Stimulated activated CD4-positive, alpha-beta T cell treated with anti-CD3 and anti-CD28 coated beads, Interleukin-12 subunit alpha, Interleukin-12 subunit beta, amount 100 ng/mL, for 24 hours (primary cell): ENCODE data around the gene ACADL.
"Not testable (repeated sequence)": the region's sequence is repeated elsewhere in the genome, so short reads cannot be mapped to it uniquely, and the experiment has no call there.

Experiments
- DNase-seq, 2 experiments: peaks; one replicate each; pipeline ENCODE4 v3.0.0-alpha.2; 2020; ENCODE audit warnings: low read depth in 2 of 2

The ACADL gene

GRCh38 chr2:210203147-210203546 lies 22.1 kb downstream of the ACADL start:
- no peak for DNase-seq

- no peak for DNase-seq
These were observed 25.4 kb downstream of the ACADL start for GRCh38 chr2:210199854-210200253.

GRCh38 chr2:210199186-210199765 lies 26.0 kb downstream of the ACADL start:
- no peak for DNase-seq

- no peak for DNase-seq
These were observed 26.9 kb downstream of the ACADL start for GRCh38 chr2:210198326-210198725.

- no peak for DNase-seq
These were observed 27.5 kb downstream of the ACADL start for GRCh38 chr2:210197720-210198119.

GRCh38 chr2:210195101-210195852 lies 30.0 kb downstream of the ACADL start:
- no peak for DNase-seq

- no peak for DNase-seq
These were observed 34.9 kb downstream of the ACADL start for GRCh38 chr2:210190345-210190744.

GRCh38 chr2:210189452-210190138 lies 35.7 kb downstream of the ACADL start:
- DNase-seq: no peak

- DNase-seq: no peak
These were observed 36.5 kb downstream of the ACADL start for GRCh38 chr2:210188755-210189154.

GRCh38 chr2:210188190-210188589 lies 37.1 kb downstream of the ACADL start:
- no peak for DNase-seq

GRCh38 chr2:210183936-210184335 lies 41.3 kb downstream of the ACADL start:
- not testable (repeated sequence) for DNase-seq

- DNase-seq: not testable (repeated sequence)
These were observed 43.6 kb downstream of the ACADL start for GRCh38 chr2:210181606-210182088.

- DNase-seq: not testable (repeated sequence)
These were observed 44.1 kb downstream of the ACADL start for GRCh38 chr2:210181033-210181605.

GRCh38 chr2:210180477-210180876 lies 44.8 kb downstream of the ACADL start:
- no peak for DNase-seq

- no peak for DNase-seq
These were observed 45.8 kb downstream of the ACADL start for GRCh38 chr2:210179351-210179990.

GRCh38 chr2:210177769-210178168 lies 47.5 kb downstream of the ACADL start:
- no peak for DNase-seq

GRCh38 chr2:210177115-210177514 lies 48.1 kb downstream of the ACADL start:
- DNase-seq: not testable (repeated sequence)

- no peak for DNase-seq
These were observed 51.2 kb downstream of the ACADL start for GRCh38 chr2:210174086-210174485.

GRCh38 chr2:210172219-210172575 lies 53.0 kb downstream of the ACADL start:
- DNase-seq: no peak

GRCh38 chr2:210171309-210172218 lies 53.7 kb downstream of the ACADL start, which contains the start of gene KANSL1L:
Gene KANSL1L (minus strand): TSS chr2:210171409. CDS start chr2:210154582, 16,827 bp downstream.
- peak; percentile 95 to 97 for DNase-seq
